Measurements from ENCODE around the gene HOOK2. TPM values are rescaled to one million over a fixed set of nuclear protein-coding genes. Genes with fewer than 3 reads are reported as not detected.
A peak's percentile ranks its signal among the peaks of the same experiment; 100 is the strongest.

The HOOK2 gene
- total and polyA plus RNA-seq, 2 of the 13 experiments (the other 11 are each of a cell fraction or from before 2014, with no cell fraction given): 9.2 to 12.9 TPM

- TF ChIP-seq GABPB1 (CRISPR knock-in tag; IDR thresholded peaks at IDR 0.05) (peak; percentile 63; the same call in 1 of the 2 replicates), ZNF451 (CRISPR knock-in tag; IDR thresholded peaks at IDR 0.05) (no peak), ZNF138 (CRISPR knock-in tag; IDR thresholded peaks at IDR 0.05; ENCODE audit: low read depth) (no peak; the same call in 1 of the 2 replicates), CENPX (CRISPR knock-in tag; IDR thresholded peaks at IDR 0.05) (no peak), IKZF4 (CRISPR knock-in tag; IDR thresholded peaks at IDR 0.05; ENCODE audit: borderline replicate concordance, low read depth, not compliant biosample characterization) (no peak), PHF21A (CRISPR knock-in tag; IDR thresholded peaks at IDR 0.05) (no peak; the same call in 1 of the 2 replicates), ZNF350 (CRISPR knock-in tag; IDR thresholded peaks at IDR 0.05; ENCODE audit: borderline replicate concordance, low read depth) (peak; percentile 68; the same call in 1 of the 2 replicates), FOSL2 (CRISPR knock-in tag; IDR thresholded peaks at IDR 0.05) (0 out of 2 replicates have a peak, but pooled peaks have one; percentile 40), PTBP1 (IDR thresholded peaks at IDR 0.05; ENCODE audit: low read depth, low read length, poor library complexity, severe bottlenecking) (peak; percentile 56), KLF12 (CRISPR knock-in tag; IDR thresholded peaks at IDR 0.05; ENCODE audit: borderline replicate concordance) (no peak), ZNF329 (CRISPR knock-in tag; IDR thresholded peaks at IDR 0.05; ENCODE audit: low read depth) (no peak), RFX1 (IDR thresholded peaks at IDR 0.05) (no peak), ZSCAN5A (CRISPR knock-in tag; IDR thresholded peaks at IDR 0.05; ENCODE audit: borderline replicate concordance) (no peak), RFX5 (IDR thresholded peaks at IDR 0.05; ENCODE audit: low read depth, low read length) (no peak), LCORL (IDR thresholded peaks at IDR 0.05) (no peak), LCORL (CRISPR knock-in tag; IDR thresholded peaks at IDR 0.05) (peak; percentile 56; the same call in 1 of the 2 replicates), ZNF232 (CRISPR knock-in tag; IDR thresholded peaks at IDR 0.05; ENCODE audit: borderline replicate concordance) (no peak), FLYWCH1 (CRISPR knock-in tag; IDR thresholded peaks at IDR 0.05) (no peak), ZEB1 (IDR thresholded peaks at IDR 0.05; ENCODE audit: insufficient replicate concordance, low read depth) (no peak), POGK (CRISPR knock-in tag; conservative IDR thresholded peaks at IDR 0.05) (no peak), ZNF367 (CRISPR knock-in tag; IDR thresholded peaks at IDR 0.05; ENCODE audit: borderline replicate concordance) (no peak), KMT2A (CRISPR knock-in tag; IDR thresholded peaks at IDR 0.05) (no peak), ZNF235 (CRISPR knock-in tag; IDR thresholded peaks at IDR 0.05; ENCODE audit: borderline replicate concordance) (no peak), ZNF530 (CRISPR knock-in tag; IDR thresholded peaks at IDR 0.05; ENCODE audit: low read depth) (no peak), CAMTA2 (CRISPR knock-in tag; IDR thresholded peaks at IDR 0.05; ENCODE audit: borderline replicate concordance) (no peak)
- TF ChIP-seq, protein P1, sequence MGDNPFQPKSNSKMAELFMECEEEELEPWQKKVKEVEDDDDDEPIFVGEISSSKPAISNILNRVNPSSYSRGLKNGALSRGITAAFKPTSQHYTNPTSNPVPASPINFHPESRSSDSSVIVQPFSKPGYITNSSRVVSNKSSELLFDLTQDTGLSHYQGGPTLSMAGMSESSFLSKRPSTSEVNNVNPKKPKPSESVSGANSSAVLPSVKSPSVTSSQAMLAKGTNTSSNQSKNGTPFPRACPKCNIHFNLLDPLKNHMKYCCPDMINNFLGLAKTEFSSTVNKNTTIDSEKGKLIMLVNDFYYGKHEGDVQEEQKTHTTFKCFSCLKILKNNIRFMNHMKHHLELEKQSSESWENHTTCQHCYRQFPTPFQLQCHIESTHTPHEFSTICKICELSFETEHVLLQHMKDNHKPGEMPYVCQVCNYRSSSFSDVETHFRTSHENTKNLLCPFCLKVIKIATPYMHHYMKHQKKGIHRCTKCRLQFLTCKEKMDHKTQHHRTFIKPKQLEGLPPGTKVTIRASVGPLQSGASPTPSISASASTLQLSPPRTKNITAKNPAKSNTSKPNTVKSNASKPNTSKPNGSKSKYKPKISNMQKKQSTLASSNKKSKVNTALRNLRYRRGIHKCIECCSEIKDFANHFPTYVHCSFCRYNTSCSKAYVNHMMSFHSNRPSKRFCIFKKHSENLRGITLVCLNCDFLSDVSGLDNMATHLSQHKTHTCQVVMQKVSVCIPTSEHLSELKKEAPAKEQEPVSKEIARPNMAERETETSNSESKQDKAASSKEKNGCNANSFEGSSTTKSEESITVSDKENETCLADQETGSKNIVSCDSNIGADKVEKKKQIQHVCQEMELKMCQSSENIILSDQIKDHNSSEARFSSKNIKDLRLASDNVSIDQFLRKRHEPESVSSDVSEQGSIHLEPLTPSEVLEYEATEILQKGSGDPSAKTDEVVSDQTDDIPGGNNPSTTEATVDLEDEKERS (CRISPR knock-in tag; IDR thresholded peaks at IDR 0.05): no peak
Measured at GRCh38 chr19:12766051-12766521, 9.3 kb downstream of the HOOK2 start (continued).

Data from HepG2 (cell line).